ENCODE measurements around the gene MYCN.
"Not testable (repeated sequence)": the region's sequence is repeated elsewhere in the genome, so short reads cannot be mapped to it uniquely, and the experiment has no call there.

The MYCN gene

DNA sequence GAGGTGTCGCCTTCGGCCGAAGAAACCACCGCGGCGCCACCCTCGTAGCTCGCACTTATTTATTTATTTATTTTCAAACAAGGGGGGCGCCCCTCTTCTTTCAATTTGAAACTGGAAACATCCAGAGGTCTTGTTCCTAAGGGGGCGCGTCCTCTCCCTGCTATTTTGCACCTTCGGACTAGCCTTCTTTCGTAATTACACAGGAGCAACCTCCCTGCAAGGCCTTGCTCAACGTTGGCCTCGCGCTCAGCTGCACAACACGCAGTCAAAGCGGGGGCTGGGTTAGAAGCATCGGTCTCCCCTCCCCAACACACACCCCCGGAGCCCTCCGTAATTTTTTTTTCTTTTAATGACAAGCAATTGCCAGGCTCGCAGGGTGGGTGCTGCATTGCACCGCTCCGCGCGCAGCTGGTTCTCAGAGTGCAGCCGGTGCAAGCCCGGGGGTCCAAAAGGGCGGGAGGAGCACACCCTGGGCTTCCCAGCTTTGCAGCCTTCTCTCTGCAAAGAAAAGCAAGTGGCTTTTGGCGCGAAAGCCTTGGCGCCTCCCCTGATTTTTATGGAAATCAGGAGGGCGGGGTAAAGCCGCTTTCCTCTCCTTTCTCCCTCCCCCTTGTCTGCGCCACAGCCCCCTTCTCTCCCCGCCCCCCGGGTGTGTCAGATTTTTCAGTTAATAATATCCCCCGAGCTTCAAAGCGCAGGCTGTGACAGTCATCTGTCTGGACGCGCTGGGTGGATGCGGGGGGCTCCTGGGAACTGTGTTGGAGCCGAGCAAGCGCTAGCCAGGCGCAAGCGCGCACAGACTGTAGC is at the start of gene MYCN:
TSS of gene MYCN (plus strand) at position 697 of the 807 bp plus-strand sequence. CDS start 1,515 bp downstream, outside the sequence.
- DNase-seq, result peak; percentile 60

- no peak for DNase-seq
These were observed 49.1 kb upstream of the MYCN start for GRCh38 chr2:15890936-15891905.

DNA sequence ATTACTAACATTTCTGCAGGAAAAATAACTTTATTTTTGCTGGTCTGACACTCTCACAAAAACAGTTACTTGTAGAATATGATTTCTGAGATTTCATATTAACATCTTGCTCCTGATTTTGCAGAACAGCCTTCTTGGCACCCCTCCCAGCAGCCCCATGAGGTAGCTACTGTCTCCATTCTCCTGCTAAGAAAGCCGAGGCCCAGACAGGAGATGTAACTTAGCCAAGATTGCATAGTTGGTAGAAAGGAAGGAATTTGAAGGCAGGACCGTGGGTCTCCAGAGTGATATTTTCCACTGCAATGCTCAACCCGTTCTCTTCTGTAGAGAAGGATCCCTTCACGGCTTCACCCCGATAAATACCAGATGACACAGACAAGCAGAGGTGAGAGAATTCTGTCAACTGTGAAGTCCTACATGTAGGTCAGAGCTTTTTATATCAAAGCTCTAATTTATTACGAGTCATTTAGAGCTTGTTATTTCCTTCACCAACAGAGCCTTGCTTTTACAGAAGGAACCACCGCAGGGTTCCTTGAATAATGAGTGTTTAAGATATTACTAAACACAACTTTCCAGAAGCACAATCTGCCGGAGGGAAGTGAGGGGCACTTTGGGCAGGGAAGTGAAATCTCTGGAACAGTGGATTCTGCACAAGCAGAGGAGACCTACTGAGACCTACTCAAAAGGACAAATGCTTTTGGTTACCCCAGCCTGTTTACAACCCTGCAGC is 48.0 kb upstream of the MYCN start:
- no peak for DNase-seq

DNA sequence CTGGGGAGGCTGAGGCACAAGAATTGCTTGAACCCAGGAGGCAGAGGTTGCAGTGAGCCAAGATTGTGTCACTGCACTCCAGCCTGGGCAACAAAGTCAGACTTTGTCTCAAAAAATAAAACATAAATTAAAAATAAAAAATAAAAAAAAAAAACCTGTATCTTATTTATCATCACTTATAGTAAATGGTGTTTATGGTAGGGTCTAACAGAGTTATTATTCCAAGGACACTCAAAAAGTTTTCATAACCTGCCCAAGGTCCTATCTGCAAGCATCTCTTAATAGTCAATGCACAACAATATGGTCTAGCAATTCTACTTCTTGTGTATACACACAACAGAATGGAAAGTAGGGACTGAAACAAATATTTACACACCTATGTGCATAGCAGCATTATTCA is 47.3 kb upstream of the MYCN start:
- no peak for DNase-seq

- no peak for DNase-seq
These were observed 46.5 kb upstream of the MYCN start for GRCh38 chr2:15893689-15894480.

DNA sequence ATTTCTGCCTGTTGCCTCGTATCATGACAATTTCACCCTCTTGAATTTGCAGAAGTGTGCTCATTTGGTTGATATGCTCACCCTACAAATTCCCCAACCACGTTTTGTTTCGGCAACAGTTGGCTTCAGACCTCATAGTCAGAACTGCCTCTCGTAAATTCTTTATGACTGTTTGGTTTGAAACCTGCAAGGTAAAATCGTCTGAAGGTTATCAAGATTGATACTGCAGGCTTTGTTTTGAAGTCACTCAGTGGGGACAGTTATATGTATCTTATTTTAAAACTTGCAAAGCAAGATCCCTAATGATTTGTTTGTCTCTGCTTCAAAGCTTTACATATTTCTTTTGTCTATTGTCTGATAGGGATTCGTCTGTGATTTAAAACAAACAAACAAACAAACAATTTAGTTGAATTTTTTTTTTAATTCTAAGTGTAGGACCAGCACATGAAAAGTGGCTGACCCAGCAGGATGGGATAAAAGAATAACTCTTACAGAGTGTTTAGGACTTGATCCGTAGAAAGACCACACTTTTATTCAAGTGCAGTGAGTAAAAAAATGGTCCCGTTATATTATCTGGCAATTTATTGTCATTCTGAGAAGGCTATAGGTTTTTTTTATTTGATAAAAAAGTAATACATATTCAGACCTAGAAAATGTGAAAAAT is 45.7 kb upstream of the MYCN start:
- DNase-seq, result no peak

GRCh38 chr2:15895615-15896469 is 44.5 kb upstream of the MYCN start:
- no peak for DNase-seq

DNA sequence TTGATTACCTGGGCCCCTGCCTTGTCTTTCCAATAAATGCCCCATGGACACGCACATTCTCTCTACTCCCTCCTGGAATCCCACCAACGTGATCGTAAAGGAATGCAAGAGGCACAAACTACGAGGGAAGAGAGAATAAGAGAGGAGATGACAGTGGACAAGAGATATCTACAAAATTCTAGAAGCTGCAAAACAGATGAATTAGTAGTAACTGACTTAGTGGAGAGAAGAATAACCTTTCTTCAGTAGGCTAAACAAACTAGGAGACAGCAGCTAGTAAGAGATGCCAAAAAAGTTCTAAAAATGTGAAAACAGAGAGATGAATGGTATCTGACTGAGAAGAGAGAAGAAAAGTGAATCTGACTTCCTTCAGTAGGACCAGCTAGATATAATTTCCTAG is 43.5 kb upstream of the MYCN start:
- DNase-seq, result no peak

DNA sequence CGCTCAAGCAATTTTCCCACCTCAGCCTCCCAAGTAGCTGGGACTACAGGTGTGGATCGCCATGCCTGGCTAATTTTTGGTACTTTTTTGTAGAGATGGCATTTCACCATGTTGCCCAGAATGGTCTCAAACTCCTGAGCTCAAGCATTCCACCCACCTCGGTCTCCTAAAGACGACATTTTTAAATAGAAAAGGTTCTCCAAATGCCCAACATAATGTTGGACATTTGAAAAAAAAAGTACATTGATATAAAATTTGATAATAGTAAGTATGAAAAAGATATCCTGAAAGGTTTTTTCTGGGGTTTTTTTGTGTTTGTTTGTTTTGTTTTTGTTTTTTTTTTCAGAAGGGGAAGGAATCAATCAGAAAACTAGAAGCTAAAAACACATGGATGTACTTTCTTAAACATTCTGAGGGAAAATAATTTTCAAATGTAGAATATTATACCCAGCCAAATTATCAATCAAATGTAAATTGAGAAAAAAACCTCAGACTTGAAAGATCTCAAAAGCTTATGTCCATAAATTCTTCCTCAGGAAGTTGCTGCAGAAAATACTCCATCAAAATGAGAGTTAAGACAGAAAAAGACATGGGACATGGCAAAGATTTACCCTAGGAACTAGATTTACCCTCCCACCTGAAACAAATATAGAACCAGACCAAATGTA is 42.8 kb upstream of the MYCN start:
- DNase-seq, result no peak

DNA sequence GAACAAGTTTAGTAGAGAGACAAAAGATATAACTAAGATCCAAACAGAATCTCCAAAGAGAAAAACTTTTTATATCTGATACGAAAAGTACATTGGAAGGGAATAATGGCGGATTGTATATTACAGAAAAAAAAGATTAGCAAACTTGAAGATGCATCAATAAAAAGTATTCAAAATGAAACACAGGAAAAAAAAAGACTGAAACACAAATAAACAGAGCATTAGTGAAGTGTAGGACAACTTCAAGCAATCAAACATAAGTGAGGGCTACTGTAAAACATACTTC is 41.1 kb upstream of the MYCN start:
- no peak for DNase-seq

GRCh38 chr2:15899751-15900493 is 40.4 kb upstream of the MYCN start:
- DNase-seq, result no peak

GRCh38 chr2:15901095-15901807 is 39.1 kb upstream of the MYCN start:
- no peak for DNase-seq

- DNase-seq, result no peak
These were observed 38.6 kb upstream of the MYCN start for GRCh38 chr2:15901808-15902130.

GRCh38 chr2:15903910-15904309 is 36.4 kb upstream of the MYCN start:
- DNase-seq, result not testable (repeated sequence)

DNA sequence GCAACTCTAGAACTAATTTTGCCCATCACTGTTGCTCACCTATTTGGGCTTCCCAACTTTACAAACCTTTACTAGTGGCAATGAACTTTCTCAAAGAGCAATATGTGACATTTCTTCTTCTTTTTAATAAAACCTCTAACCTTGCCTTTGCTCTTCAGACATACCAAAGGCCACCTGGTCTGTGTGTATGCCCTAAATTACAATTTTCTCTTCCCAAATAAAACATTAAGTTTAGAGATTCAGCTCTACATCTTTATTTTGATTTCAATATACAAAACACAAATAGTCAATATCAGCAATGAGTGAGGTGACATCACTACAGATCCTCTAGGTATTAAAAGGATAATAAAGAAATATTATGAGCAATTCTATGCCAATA is 35.1 kb upstream of the MYCN start:
- no peak for DNase-seq

DNA sequence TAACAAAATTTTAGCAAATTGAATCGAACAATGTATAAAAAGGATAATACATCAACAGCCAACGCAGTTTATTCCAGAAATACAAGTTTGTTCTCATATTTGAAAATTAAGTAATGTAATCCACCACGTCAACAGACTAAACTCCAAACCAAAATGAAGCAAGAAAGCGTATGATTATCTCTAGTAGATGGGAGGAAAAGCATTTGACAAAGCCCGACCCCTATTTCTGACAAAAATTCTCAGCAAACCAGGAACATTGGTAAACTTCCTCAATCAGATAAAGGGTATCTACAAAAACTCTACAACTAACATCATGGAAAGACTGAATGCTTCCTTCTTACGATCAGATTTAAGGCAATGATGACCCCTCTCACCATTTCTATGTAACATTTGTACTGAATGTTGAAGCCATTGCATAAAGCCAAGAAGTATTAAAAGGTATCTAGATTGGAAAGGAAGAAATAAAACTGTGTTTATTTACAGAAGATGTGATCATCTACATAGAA is 34.3 kb upstream of the MYCN start:
- DNase-seq, result no peak

GRCh38 chr2:15906778-15907177 is 33.6 kb upstream of the MYCN start:
- DNase-seq, result no peak

- no peak for DNase-seq
These were observed 32.7 kb upstream of the MYCN start for GRCh38 chr2:15907461-15908324.
